ENCODE measurements around the gene CUBN.

CUBN gene

DNA sequence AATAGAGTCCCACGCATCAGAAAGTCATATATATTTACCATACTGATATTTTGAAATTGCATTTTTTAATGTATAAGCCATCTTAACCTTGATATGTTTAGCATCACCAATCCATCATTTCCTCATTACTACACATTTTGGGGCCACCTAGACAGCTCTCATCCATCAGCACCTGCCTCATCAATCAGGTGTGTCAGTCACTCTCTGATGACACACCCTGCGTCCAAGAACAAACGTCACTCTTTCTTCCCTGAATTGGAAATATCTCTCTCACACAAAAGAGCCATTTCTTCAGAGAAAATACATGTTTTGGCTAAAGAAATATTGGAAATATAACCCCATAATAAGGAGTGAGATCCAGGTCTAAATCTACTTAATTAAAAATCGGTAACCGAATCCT lies 273.5 kb downstream of the CUBN start:
- TF ChIP-seq ZFX (IDR thresholded peaks at IDR 0.05; ENCODE audit: borderline replicate concordance): no peak
- TF ChIP-seq, protein P1, sequence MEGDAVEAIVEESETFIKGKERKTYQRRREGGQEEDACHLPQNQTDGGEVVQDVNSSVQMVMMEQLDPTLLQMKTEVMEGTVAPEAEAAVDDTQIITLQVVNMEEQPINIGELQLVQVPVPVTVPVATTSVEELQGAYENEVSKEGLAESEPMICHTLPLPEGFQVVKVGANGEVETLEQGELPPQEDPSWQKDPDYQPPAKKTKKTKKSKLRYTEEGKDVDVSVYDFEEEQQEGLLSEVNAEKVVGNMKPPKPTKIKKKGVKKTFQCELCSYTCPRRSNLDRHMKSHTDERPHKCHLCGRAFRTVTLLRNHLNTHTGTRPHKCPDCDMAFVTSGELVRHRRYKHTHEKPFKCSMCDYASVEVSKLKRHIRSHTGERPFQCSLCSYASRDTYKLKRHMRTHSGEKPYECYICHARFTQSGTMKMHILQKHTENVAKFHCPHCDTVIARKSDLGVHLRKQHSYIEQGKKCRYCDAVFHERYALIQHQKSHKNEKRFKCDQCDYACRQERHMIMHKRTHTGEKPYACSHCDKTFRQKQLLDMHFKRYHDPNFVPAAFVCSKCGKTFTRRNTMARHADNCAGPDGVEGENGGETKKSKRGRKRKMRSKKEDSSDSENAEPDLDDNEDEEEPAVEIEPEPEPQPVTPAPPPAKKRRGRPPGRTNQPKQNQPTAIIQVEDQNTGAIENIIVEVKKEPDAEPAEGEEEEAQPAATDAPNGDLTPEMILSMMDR (IDR thresholded peaks at IDR 0.05): no peak
- no peak overlapping the region for H3K27ac ChIP-seq

DNA sequence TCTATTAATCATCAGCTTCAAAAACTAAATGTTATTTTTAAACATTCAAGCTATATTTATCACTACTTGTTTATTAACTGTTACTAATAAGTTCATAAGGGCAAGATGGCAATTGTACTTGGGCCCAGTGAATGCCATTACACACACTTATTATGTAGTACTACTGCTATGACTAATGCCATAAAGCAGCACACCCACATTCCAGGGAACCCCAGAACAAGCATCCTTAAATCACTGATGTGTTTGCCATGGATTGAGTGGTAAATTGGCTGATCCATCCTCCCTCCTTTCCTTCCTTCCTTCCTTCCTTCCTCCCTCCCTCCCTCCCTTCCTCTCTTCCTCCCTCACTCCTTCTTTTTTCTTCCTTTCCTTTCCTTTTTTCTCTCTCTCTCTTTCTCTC lies 275.0 kb downstream of the CUBN start:
- H3K27ac ChIP-seq: no peak overlapping the region
- no peak for TF ChIP-seq ZFX (IDR thresholded peaks at IDR 0.05; ENCODE audit: borderline replicate concordance)
- TF ChIP-seq, protein P1 (IDR thresholded peaks at IDR 0.05): no peak

DNA sequence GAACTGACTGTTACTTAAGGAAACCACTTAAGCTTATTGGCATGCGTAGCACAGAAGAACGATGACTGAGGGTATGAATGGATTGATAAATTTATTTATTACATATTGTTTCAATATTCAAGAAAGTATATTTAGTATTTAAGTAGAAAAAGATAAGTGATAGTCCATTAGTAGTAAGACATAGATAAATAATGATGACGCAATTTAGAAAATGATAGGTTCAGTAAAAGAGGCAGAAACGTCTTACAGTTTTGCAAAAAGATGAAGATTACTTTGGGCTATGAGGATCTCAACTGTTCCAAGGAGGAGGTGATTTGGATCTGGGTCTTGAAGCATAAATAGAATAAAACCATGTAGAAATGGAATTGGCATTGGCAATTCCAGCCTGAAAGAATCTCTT lies 275.8 kb downstream of the CUBN start:
- TF ChIP-seq, protein P1 (IDR thresholded peaks at IDR 0.05): no peak
- TF ChIP-seq ZFX (IDR thresholded peaks at IDR 0.05; ENCODE audit: borderline replicate concordance): no peak
- no peak overlapping the region for H3K27ac ChIP-seq

DNA sequence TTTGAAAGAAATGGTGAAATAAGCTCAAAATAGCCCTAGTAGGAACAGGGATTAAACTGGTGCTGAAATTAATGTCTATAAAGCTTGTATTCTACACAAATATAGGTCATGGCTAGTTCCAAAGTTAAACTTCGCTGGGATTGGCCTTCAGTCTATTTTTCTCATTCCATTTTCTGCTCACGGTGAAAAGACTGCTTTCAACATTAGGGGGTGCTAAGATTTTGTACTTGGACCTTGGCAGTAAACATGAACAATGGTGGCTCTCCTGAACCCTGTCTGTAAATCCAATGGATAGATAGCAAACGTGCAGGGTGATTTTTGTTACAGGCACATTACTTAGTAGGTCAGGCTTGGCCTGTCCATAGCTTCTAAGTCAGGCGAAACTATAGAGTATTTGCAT lies 276.4 kb downstream of the CUBN start:
- H3K27ac ChIP-seq: no peak overlapping the region
- TF ChIP-seq, protein P1 (IDR thresholded peaks at IDR 0.05): no peak
- no peak for TF ChIP-seq ZFX (IDR thresholded peaks at IDR 0.05; ENCODE audit: borderline replicate concordance)

DNA sequence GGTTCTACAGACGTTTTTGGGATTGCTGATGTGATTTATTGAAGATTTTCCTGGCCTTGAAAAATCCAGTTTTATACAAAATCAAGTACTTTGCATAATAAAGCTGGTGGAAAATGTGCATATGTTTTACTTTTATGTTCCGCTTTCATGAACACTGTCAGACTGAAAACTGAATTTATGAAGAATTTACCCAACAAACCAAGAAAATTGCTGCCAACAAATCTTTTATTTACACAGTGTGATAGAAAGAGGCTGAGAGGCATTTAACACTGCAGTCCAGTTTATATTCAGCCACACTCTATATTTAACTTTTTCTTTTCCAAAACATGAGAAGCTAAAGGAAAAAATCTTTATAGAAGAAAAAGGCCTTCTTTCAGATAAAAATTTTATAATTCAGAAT lies 277.0 kb downstream of the CUBN start:
- no peak for TF ChIP-seq ZFX (IDR thresholded peaks at IDR 0.05; ENCODE audit: borderline replicate concordance)
- TF ChIP-seq, protein P1 (IDR thresholded peaks at IDR 0.05): no peak
- H3K27ac ChIP-seq: no peak overlapping the region

DNA sequence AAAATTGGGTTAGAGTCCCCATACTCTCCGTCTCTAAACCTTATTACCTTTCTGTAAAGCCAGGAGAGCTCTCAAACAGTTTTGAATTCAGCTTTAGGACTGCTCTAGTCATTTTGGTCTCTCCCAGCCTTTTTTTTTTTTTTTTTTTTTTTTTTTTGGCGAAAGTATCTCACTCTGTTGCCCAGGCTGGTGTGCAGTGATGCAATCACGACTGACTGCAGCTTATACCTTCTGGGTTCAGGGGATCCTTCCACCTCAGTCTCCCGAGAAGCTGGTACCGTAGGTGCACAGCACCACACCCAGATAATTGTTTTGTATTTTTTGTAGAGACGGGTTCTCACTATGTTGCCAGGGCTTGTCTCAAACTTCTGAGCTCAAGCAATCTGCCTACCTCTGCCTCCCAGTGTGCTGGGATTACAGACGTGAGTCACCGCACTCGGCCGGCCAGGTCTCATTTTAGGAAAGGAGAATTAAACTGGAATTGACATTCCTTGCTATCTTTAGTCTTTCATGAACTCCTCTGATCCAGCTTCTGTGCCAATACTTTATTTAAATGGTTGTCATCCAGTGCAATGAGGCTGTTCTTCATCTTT lies 281.0 kb downstream of the CUBN start:
- TF ChIP-seq, protein P1 (IDR thresholded peaks at IDR 0.05): no peak
- no peak for TF ChIP-seq ZFX (IDR thresholded peaks at IDR 0.05; ENCODE audit: borderline replicate concordance)
- H3K27ac ChIP-seq: no peak overlapping the region

DNA sequence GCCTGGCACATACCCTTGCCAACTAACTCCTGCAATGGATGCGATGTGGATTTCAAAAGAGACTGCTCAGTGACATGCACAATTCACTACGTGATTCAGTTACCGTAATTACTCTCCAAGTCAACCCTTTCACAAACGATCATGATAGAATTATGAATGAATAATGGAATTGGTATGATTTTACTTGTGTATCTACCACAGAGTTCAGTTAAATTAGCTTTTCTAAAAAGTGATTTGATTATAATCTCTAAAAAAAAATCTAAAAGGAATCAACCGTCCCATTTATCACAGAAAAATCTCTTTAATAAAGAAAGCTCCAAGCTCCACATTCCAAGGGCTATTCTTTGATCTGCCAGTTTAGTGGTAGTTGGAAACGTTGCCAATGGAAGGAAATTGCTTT lies 282.0 kb downstream of the CUBN start:
- TF ChIP-seq, protein P1 (IDR thresholded peaks at IDR 0.05): no peak
- no peak for TF ChIP-seq ZFX (IDR thresholded peaks at IDR 0.05; ENCODE audit: borderline replicate concordance)
- H3K27ac ChIP-seq: no peak overlapping the region

Measured in 22Rv1 (cell line).